ENCODE measurements around the gene GAB3. TPM values are rescaled to one million over a fixed set of nuclear protein-coding genes. Genes with fewer than 3 reads are reported as not detected.
"Not testable (repeated sequence)": the region's sequence is repeated elsewhere in the genome, so short reads cannot be mapped to it uniquely, and the experiment has no call there.

Gene GAB3
- polyA plus RNA-seq, 1 of the 3 experiments (the other 2 are of a cell fraction), result 4.5 TPM

DNA sequence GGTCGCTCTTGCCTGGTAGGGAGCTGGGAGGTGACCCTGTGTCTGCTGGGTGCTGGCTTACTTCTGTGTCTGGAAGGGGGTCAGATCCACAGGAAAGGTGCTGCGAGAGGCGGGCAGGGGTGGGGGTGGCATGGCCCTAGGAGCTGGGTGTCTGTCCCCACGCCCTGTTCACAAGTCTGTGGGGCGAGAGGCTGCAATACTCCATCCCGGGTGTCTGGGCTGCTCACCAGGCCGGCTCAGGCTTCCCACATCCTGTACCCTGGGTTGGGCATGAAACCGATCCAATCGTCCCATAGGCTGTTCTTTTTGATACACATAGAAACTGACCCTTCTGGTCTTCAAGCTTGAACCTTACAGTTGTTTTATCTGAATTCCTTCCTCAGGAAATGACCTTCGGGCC lies 96.5 kb downstream of the GAB3 start (continued):
- TF ChIP-seq MXI1 (IDR thresholded peaks at IDR 0.05; ENCODE audit: low read depth, low read length) (no peak), YY1 (IDR thresholded peaks at IDR 0.05; ENCODE audit: low read depth) (no peak), SMC3 (IDR thresholded peaks at IDR 0.05; ENCODE audit: low read depth, low read length) (no peak), FOXM1 (IDR thresholded peaks at IDR 0.05; ENCODE audit: low read depth) (no peak), NFIC (IDR thresholded peaks at IDR 0.05; ENCODE audit: borderline replicate concordance) (no peak), NRF1 (IDR thresholded peaks at IDR 0.05; ENCODE audit: low read depth, low read length) (no peak), CHD2 (IDR thresholded peaks at IDR 0.05; ENCODE audit: low read length, partially characterized antibody) (no peak)

DNA sequence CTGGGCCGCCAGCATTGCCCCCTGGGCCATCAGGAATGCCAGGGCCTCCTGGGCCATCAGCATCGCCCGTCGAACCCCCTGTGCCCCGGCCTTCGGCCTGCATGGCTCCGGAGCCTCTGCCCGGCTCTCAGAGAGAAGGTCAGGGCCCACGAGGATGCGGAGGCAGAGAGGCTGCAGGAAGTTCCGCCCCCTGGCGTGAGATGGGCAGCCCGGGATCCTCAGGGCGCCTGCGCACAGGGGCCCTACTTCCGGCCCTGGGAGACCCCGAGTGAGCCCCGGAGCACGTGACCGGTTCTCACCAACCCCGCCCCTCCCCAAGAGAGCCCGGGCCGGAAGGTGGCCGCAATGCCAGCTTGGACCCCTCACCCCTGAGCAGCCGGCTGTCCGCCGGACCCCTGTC lies 97.5 kb downstream of the GAB3 start, which contains the start of gene CTAG2:
Gene CTAG2 (minus strand): TSS at position 167 of the 400 bp plus-strand sequence. CDS start 64 bp downstream, at position 103.
- no CpG with 5 or more reads among the region's 27 CpGs for WGBS (ENCODE audit: low lambda C conversion rate)
- H4K20me1 ChIP-seq (ENCODE audit: insufficient read depth); H3K79me2 ChIP-seq (ENCODE audit: insufficient read depth); H3K4me1 ChIP-seq (ENCODE audit: control insufficient read depth in 1 of 2, insufficient read depth in 2 of 2, low read depth in 1 of 2, low read length in 1 of 2); H3F3A ChIP-seq (replicated peaks; ENCODE audit: insufficient read depth); POLR2A ChIA-PET; CTCF ChIA-PET; DNase-seq; H3K9me2 ChIP-seq; H3K4me3 ChIP-seq (ENCODE audit: low read depth in 2 of 2, low read length in 1 of 2); H3K9me3 ChIP-seq; H3K9ac ChIP-seq; H3K4me2 ChIP-seq; H3K27ac ChIP-seq (ENCODE audit: low read depth in 2 of 2, low read length in 1 of 2); H3K36me3 ChIP-seq (replicated peaks in 1 of 2; ENCODE audit: control insufficient read depth in 1 of 2, insufficient read depth in 2 of 2, low read length in 1 of 2); H2AFZ ChIP-seq (ENCODE audit: low read depth): not testable (repeated sequence)
- H3K27me3 ChIP-seq (ENCODE audit: insufficient read depth), result peaks cover 29% of the 10 kb centered on the region

DNA sequence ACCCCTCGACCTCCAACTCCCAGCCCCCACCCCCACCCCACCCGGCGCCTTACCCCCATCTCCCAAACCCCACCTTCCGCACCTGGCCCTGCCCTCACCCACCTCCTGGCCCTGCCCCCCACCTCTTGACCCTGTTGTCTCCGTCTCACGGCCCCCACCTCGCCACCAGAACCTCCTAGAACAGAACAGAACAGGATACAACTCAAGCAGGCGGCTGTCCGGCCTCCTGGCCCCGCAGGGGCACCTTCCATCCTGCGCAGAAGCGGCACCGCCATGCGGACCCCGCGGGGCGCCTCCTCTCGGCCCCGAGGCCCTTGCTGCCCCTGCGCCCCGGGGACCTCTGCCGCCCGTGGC lies 97.9 kb downstream of the GAB3 start:
- no peaks in the 10 kb centered on the region for H3K9me2 ChIP-seq
- no peaks in the 10 kb centered on the region for H4K20me1 ChIP-seq (ENCODE audit: insufficient read depth)
- ChIA-PET CTCF (no interaction called here), POLR2A (no interaction called here)
- WGBS (ENCODE audit: low lambda C conversion rate), result 40% methylated on average over 17 of the region's 23 CpGs
- TF ChIP-seq USF2 (IDR thresholded peaks at IDR 0.05; ENCODE audit: borderline replicate concordance, low read depth, low read length), result no peak
- TF ChIP-seq SMC3 (IDR thresholded peaks at IDR 0.05; ENCODE audit: low read depth, low read length), result no peak
- TF ChIP-seq ELF1 (IDR thresholded peaks at IDR 0.05), result no peak
- TF ChIP-seq RFX5 (IDR thresholded peaks at IDR 0.05; ENCODE audit: low read length), result no peak
- TF ChIP-seq MAX (IDR thresholded peaks at IDR 0.05; ENCODE audit: low read depth), result no peak
- no peak for TF ChIP-seq PBX3 (IDR thresholded peaks at IDR 0.05)
- no peaks in the 10 kb centered on the region for H3K4me1 ChIP-seq (ENCODE audit: control insufficient read depth in 1 of 2, insufficient read depth in 2 of 2, low read depth in 1 of 2, low read length in 1 of 2)
- H3K4me2 ChIP-seq, result no peak overlapping the region
- no peak overlapping the region for H3K27ac ChIP-seq (ENCODE audit: low read depth in 2 of 2, low read length in 1 of 2)
- no peaks in the 10 kb centered on the region for H3K36me3 ChIP-seq (replicated peaks in 1 of 2; ENCODE audit: control insufficient read depth in 1 of 2, insufficient read depth in 2 of 2, low read length in 1 of 2)
- no peak overlapping the region for H2AFZ ChIP-seq (ENCODE audit: low read depth)
- H3F3A ChIP-seq (replicated peaks; ENCODE audit: insufficient read depth), result no peaks in the 10 kb centered on the region
- H3K9ac ChIP-seq, result no peak overlapping the region
- peaks cover 26% of the 10 kb centered on the region for H3K27me3 ChIP-seq (ENCODE audit: insufficient read depth)
- no peak overlapping the region for H3K4me3 ChIP-seq (ENCODE audit: low read depth in 2 of 2, low read length in 1 of 2)
- no peaks in the 10 kb centered on the region for H3K9me3 ChIP-seq
- DNase-seq, result no peak
- no peaks in the 10 kb centered on the region for H3K79me2 ChIP-seq (ENCODE audit: insufficient read depth)

All from SK-N-SH (cell line).